NCI-H510A (cell line): ENCODE data around the gene AVL9.
A peak's percentile ranks its signal among the peaks of the same experiment; 100 is the strongest.
"Not testable (repeated sequence)": the region's sequence is repeated elsewhere in the genome, so short reads cannot be mapped to it uniquely, and the experiment has no call there.

Experiments
- DNase-seq: peaks from one replicate; lab custom pipeline; 2025; lab: John Stamatoyannopoulos, UW

The AVL9 gene

GRCh38 chr7:32496052-32496813, 944 bp downstream of the AVL9 start:
- no peak for DNase-seq

- not testable (repeated sequence) for DNase-seq
These were observed 4.5 kb downstream of the AVL9 start for GRCh38 chr7:32499755-32500154.

GRCh38 chr7:32500216-32500615, 4.9 kb downstream of the AVL9 start:
- not testable (repeated sequence) for DNase-seq

GRCh38 chr7:32500922-32501341, 5.6 kb downstream of the AVL9 start:
- no peak for DNase-seq

GRCh38 chr7:32501522-32501921, 6.2 kb downstream of the AVL9 start:
- no peak for DNase-seq

GRCh38 chr7:32502728-32503127, 7.4 kb downstream of the AVL9 start:
- no peak for DNase-seq

GRCh38 chr7:32506266-32507054, 11.2 kb downstream of the AVL9 start:
- no peak for DNase-seq

- no peak for DNase-seq
These were observed 12.1 kb downstream of the AVL9 start for GRCh38 chr7:32507414-32507813.

GRCh38 chr7:32511791-32512190, 16.5 kb downstream of the AVL9 start:
- no peak for DNase-seq

- DNase-seq = no peak
These were observed 17.9 kb downstream of the AVL9 start for GRCh38 chr7:32513210-32513609.

GRCh38 chr7:32515890-32516550, 20.7 kb downstream of the AVL9 start:
- no peak for DNase-seq

GRCh38 chr7:32516551-32517100, 21.3 kb downstream of the AVL9 start:
- DNase-seq = no peak

- no peak for DNase-seq
These were observed 23.3 kb downstream of the AVL9 start for GRCh38 chr7:32518534-32519140.

- DNase-seq = no peak
These were observed 24.5 kb downstream of the AVL9 start for GRCh38 chr7:32519763-32520162.

GRCh38 chr7:32522746-32523530, 27.6 kb downstream of the AVL9 start:
- DNase-seq = no peak

GRCh38 chr7:32524631-32525030, 29.3 kb downstream of the AVL9 start:
- no peak for DNase-seq

GRCh38 chr7:32525839-32526238, 30.6 kb downstream of the AVL9 start:
- DNase-seq = no peak

GRCh38 chr7:32531402-32531801, 36.1 kb downstream of the AVL9 start:
- DNase-seq = no peak

GRCh38 chr7:32532086-32532485, 36.8 kb downstream of the AVL9 start:
- DNase-seq = no peak

GRCh38 chr7:32532716-32533115, 37.4 kb downstream of the AVL9 start:
- DNase-seq = peak; percentile 21
